HCT116 (cell line): ENCODE results near the gene CCDC112. TPM values are rescaled to one million over a fixed set of nuclear protein-coding genes. Genes with fewer than 3 reads are reported as not detected.
"Not testable (repeated sequence)": the region's sequence is repeated elsewhere in the genome, so short reads cannot be mapped to it uniquely, and the experiment has no call there.

Experiments used
- ATAC-seq: fragments of 200-7000 bp; cut with Tn5 transposase; 2 replicates; pipeline ENCODE4 v1.9.1; 2020; ENCODE audit warnings: mild to moderate bottlenecking, moderate library complexity
- BruUV-seq: library from RNA; stranded (reverse); fragments of 400-500 nt; replicated peaks from 2 replicates; lab custom pipeline; 2021; lab: Mats Ljungman, UMichigan
- CTCF ChIA-PET: fragments of 300-600 bp; sonication (Branson Sonifier 250); formaldehyde crosslinking; loops from one replicate; lab custom pipeline; 2021; ENCODE audit warnings: antibody characterized with exemption; lab: Charles Lee
- POLR2A ChIA-PET: fragments of 300-600, 350-600 bp; sonication (Branson Sonifier 250); formaldehyde crosslinking; loops from one replicate; lab custom pipeline; 2021; ENCODE audit warnings: antibody characterized with exemption; lab: Charles Lee
- RAD21 ChIA-PET, 2 experiments: fragments of 300-600 bp; sonication (Branson Sonifier 250); formaldehyde crosslinking; loops; one replicate each; lab custom pipeline; 2023; ENCODE audit warnings: low total read pairs in 2 of 2; ENCODE audit not compliant: uncharacterized antibody in 2 of 2, unreplicated experiment in 2 of 2, low non-redundant PET in 1 of 2; lab: Charles Lee
- DNase-seq: peaks from one replicate; pipeline ENCODE4 v3.0.0-alpha.2; 2010; ENCODE audit warnings: low read depth, low spot score
- H2AFZ ChIP-seq: fragments of 200-600 bp; shearing (Covaris generic), sonication (generic); 2 replicates; pipeline ENCODE4 v1.6.1; 2017; ENCODE audit warnings: low read depth, mixed run types, mixed read lengths, antibody characterized with exemption, low read length; ENCODE audit not compliant: poor library complexity, severe bottlenecking
- H3K27ac ChIP-seq: 2 replicates; pipeline ENCODE4 v1.5.1; 2012; ENCODE audit warnings: low read depth, low read length
- H3K27me3 ChIP-seq: fragments of 200-600 bp; sonication (generic); 2 replicates; pipeline ENCODE4 v1.6.1; 2016; ENCODE audit warnings: mixed run types, low read length, mixed read lengths; ENCODE audit not compliant: insufficient read depth
- H3K36me3 ChIP-seq, 2 experiments: fragments of 200-500 bp in 1 of 2; fragments of 200-600 bp in 1 of 2; sonication (Bioruptor generic) in 1 of 2; sonication (generic) in 1 of 2; 2 replicates each; pipeline versions ENCODE4 v1.5.1 to v1.6.1; 2014 to 2016; ENCODE audit warnings: low read length in 2 of 2, inconsistent platforms in 1 of 2, mixed read lengths in 1 of 2, mixed run types in 1 of 2; ENCODE audit not compliant: insufficient read depth in 2 of 2, control insufficient read depth in 1 of 2
- H3K4me1 ChIP-seq, 2 experiments: fragments of 200-600 bp in 1 of 2; sonication (generic) in 1 of 2; 2 replicates each; pipeline versions ENCODE4 v1.5.1 to v1.6.1; 2012 to 2017; ENCODE audit warnings: low read length in 2 of 2, inconsistent platforms in 1 of 2, mild to moderate bottlenecking in 1 of 2, mixed read lengths in 1 of 2, mixed run types in 1 of 2, moderate library complexity in 1 of 2; ENCODE audit not compliant: insufficient read depth in 2 of 2, control insufficient read depth in 1 of 2
- H3K4me2 ChIP-seq: fragments of 200-600 bp; sonication (generic); 2 replicates; pipeline ENCODE4 v1.6.1; 2017; ENCODE audit warnings: mixed run types, low read length, mixed read lengths
- H3K4me3 ChIP-seq, 2 experiments: fragments of 200-600 bp in 1 of 2; sonication (generic) in 1 of 2; replicated peaks in 1 of 2; 2 replicates each; pipeline ENCODE4 v1.5.1; 2011 to 2016; ENCODE audit warnings: low read length in 2 of 2, control low read depth in 1 of 2, low read depth in 1 of 2, mild to moderate bottlenecking in 1 of 2, mixed read lengths in 1 of 2, mixed run types in 1 of 2
- H3K79me2 ChIP-seq: fragments of 200-600 bp; sonication (generic); 2 replicates; pipeline ENCODE4 v1.6.1; 2017; ENCODE audit warnings: mild to moderate bottlenecking, mixed run types, low read length, moderate library complexity, mixed read lengths; ENCODE audit not compliant: insufficient read depth
- H3K9ac ChIP-seq: fragments of 200-600 bp; sonication (generic); 2 replicates; pipeline ENCODE4 v1.6.1; 2016; ENCODE audit warnings: low read length, mixed read lengths
- H3K9me2 ChIP-seq: fragments of 200-600 bp; sonication (generic), shearing (Covaris generic); 2 replicates; pipeline ENCODE4 v1.6.1; 2017; ENCODE audit warnings: mixed run types, mild to moderate bottlenecking, moderate library complexity; ENCODE audit not compliant: insufficient read depth
- H3K9me3 ChIP-seq, 2 experiments: fragments of 200-500 bp in 1 of 2; fragments of 200-600 bp in 1 of 2; sonication (Bioruptor generic) in 1 of 2; sonication (generic) in 1 of 2; 2 replicates each; pipeline ENCODE4 v1.6.1; 2014 to 2017; ENCODE audit warnings: low read length in 2 of 2, mixed read lengths in 2 of 2, inconsistent platforms in 1 of 2, low read depth in 1 of 2, mild to moderate bottlenecking in 1 of 2, mixed run types in 1 of 2, moderate library complexity in 1 of 2; ENCODE audit not compliant: control insufficient read depth in 1 of 2, insufficient read depth in 1 of 2
- H4K20me1 ChIP-seq: fragments of 200-600 bp; sonication (generic), shearing (Covaris generic); 2 replicates; pipeline ENCODE4 v1.6.1; 2017; ENCODE audit warnings: mixed run types, mild to moderate bottlenecking, moderate library complexity; ENCODE audit not compliant: insufficient read depth
- CBX3 ChIP-seq: IDR thresholded peaks from 2 replicates; pipeline ENCODE4 v1.6.1; 2012; ENCODE audit warnings: low read depth
- CEBPB ChIP-seq: IDR thresholded peaks from 2 replicates; pipeline ENCODE4 v1.6.1; 2012; ENCODE audit warnings: low read depth
- EZH2phosphoT487 ChIP-seq: fragments of 200-600 bp; IDR thresholded peaks from 2 replicates; pipeline ENCODE4 v1.6.1; 2018; ENCODE audit warnings: antibody characterized with exemption, borderline replicate concordance
- SP1 ChIP-seq: IDR thresholded peaks from 2 replicates; pipeline ENCODE4 v1.6.1; 2012; ENCODE audit warnings: low read depth
- SRF ChIP-seq: IDR thresholded peaks from 2 replicates; pipeline ENCODE4 v1.6.1; 2012; ENCODE audit warnings: low read depth
- ZNF274 ChIP-seq: fragments of 200-500 bp; sonication (Bioruptor generic); IDR thresholded peaks from 2 replicates; pipeline ENCODE4 v1.6.1; 2014; ENCODE audit warnings: mild to moderate bottlenecking, low read depth, low read length, inconsistent platforms
- intact Hi-C: fragments of 100-400 bp; cut with micrococcal nuclease; formaldehyde crosslinking; loops from 2 replicates; pipeline ENCODE4 v1.10.0; 2022
- total RNA-seq: library from RNA; stranded (reverse); gene quantifications from one replicate; pipeline ENCODE4 v1.2.1, GENCODE V29; 2021; ENCODE audit not compliant: unreplicated experiment
- TF ChIP-seq, protein P1 (sequence below): IDR thresholded peaks from 2 replicates; pipeline ENCODE4 v1.6.1; 2012
- TF ChIP-seq, protein P2 (sequence below), 3 experiments: fragments of 200-600 bp in 1 of 3; sonication (generic) in 1 of 3; IDR thresholded peaks in 2 of 3; conservative IDR thresholded peaks in 1 of 3; 2 replicates each; pipeline ENCODE4 v1.5.1; 2012 to 2017; ENCODE audit warnings: low read depth in 2 of 3, low read length in 2 of 3, antibody characterized with exemption in 1 of 3, borderline replicate concordance in 1 of 3, control low read depth in 1 of 3, mild to moderate bottlenecking in 1 of 3, mixed read lengths in 1 of 3, mixed run types in 1 of 3, moderate library complexity in 1 of 3; ENCODE audit not compliant: insufficient read depth in 1 of 3
- TF ChIP-seq, protein P3 (sequence below): IDR thresholded peaks from 2 replicates; pipeline ENCODE4 v1.6.1; 2011; ENCODE audit warnings: mild to moderate bottlenecking, low read length, moderate library complexity; ENCODE audit not compliant: insufficient replicate concordance; ENCODE audit errors: extremely low read depth
- TF ChIP-seq, protein P4 (sequence below): IDR thresholded peaks from 2 replicates; pipeline ENCODE4 v1.6.1; 2012; ENCODE audit warnings: low read depth

Gene CCDC112
- total RNA-seq, 1 experiment from 2014 or later = 13.7 TPM

DNA sequence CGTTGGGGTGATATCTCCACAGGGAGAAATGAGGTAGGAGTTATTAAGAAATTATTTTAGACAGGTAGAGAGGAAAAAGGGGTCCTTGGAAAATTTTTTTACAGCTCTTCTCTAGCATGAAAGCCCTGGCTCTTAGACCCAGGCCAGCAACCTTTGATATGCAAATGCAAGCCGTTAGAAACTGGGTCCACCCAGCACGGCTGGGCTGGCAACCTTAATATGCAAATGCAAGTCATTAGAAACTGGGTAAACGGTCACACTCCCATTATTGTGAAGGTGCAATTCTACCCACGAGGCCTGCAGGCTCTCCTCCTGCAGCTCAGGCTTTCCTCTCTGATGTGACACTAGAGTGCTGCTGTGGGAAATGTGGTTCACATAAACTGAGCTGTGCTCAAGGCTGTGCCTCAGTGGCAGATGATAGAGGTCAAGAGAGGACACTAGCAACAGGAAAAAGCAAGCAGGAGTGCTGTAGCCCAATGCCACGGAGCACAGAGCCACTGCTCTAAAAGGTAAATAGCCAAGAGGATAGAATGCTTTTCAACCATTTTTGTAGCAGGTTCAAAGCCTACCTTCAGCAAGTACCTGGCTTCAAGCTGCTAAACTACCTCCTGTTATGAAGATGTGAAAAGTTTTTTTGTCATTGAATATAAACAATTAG lies 32.3 kb upstream of the CCDC112 start:
- BruUV-seq, H3K9me2 ChIP-seq, H3K36me3 ChIP-seq, H3K4me1 ChIP-seq, H3K9ac ChIP-seq, H3K4me2 ChIP-seq, RAD21 ChIA-PET, intact Hi-C loops, CTCF ChIA-PET, DNase-seq, H3K27ac ChIP-seq, ATAC-seq, H3K9me3 ChIP-seq, H3K27me3 ChIP-seq, H3K79me2 ChIP-seq, POLR2A ChIA-PET, H4K20me1 ChIP-seq, H3K4me3 ChIP-seq, H2AFZ ChIP-seq: not testable (repeated sequence)

DNA sequence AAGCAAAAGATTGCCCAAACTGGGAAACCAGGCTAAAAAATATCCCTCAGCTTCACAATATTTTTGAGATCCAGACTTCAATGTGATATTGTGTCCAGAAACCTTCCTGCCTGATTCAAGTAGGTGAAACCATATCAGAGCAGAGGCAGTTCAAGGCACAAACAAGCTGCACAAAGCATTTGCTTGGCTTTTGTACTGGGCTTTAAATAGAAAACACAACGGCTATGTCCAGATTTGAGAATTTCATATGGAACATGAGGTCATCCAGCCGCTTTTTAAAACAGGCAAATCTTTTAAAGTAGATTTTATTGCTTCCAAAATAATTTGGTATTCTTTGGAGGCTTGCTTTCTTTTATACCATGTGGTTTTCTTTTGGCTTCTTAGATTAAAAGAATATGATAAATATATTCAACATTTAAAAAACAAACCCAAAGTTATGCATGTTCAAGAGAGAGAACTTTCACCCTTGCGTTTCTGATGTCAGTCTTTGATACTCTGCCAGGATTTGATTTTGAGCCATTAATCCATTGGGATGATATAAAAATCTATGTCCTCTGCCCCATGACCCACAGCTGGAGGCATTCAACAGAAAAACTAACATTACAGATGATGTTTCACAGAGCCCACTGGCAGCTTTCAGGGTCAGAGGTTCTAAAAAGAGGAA lies 29.0 kb upstream of the CCDC112 start:
- Histone ChIP-seq H3K9ac (no peak overlapping the region), H3K36me3 (no peaks in the 10 kb centered on the region), H4K20me1 (no peaks in the 10 kb centered on the region), H3K4me1 (peaks cover 0 to 6% of the 10 kb centered on the region in 2 experiments; a peak in 1 of 4 replicates), H3K4me2 (no peak overlapping the region), H3K9me2 (no peaks in the 10 kb centered on the region), H3K4me3 (no peak overlapping the region), H3K27ac (no peak overlapping the region), H3K9me3 (no peaks in the 10 kb centered on the region), H3K27me3 (no peaks in the 10 kb centered on the region), H2AFZ (no peak overlapping the region), H3K79me2 (no peaks in the 10 kb centered on the region)
- no peak for DNase-seq
- intact Hi-C loops = no loop called here
- no TSS peak for BruUV-seq
- RAD21 ChIA-PET = no interaction called here
- CTCF ChIA-PET = no interaction called here
- POLR2A ChIA-PET = no interaction called here
- no peak for ATAC-seq
- TF ChIP-seq SRF (no peak), CEBPB (no peak), SP1 (no peak), ZNF274 (no peak), CBX3 (no peak), EZH2phosphoT487 (no peak)
- TF ChIP-seq, protein P1, sequence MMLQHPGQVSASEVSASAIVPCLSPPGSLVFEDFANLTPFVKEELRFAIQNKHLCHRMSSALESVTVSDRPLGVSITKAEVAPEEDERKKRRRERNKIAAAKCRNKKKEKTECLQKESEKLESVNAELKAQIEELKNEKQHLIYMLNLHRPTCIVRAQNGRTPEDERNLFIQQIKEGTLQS = no peak
- TF ChIP-seq, protein P2, sequence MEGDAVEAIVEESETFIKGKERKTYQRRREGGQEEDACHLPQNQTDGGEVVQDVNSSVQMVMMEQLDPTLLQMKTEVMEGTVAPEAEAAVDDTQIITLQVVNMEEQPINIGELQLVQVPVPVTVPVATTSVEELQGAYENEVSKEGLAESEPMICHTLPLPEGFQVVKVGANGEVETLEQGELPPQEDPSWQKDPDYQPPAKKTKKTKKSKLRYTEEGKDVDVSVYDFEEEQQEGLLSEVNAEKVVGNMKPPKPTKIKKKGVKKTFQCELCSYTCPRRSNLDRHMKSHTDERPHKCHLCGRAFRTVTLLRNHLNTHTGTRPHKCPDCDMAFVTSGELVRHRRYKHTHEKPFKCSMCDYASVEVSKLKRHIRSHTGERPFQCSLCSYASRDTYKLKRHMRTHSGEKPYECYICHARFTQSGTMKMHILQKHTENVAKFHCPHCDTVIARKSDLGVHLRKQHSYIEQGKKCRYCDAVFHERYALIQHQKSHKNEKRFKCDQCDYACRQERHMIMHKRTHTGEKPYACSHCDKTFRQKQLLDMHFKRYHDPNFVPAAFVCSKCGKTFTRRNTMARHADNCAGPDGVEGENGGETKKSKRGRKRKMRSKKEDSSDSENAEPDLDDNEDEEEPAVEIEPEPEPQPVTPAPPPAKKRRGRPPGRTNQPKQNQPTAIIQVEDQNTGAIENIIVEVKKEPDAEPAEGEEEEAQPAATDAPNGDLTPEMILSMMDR (IDR thresholded peaks at IDR 0.05 in 2 of 3, conservative IDR thresholded peaks at IDR 0.05 in 1 of 3; ENCODE audit: borderline replicate concordance in 1 of 3, insufficient read depth in 1 of 3, low read depth in 2 of 3, low read length in 2 of 3) = no peak
- TF ChIP-seq, protein P3, sequence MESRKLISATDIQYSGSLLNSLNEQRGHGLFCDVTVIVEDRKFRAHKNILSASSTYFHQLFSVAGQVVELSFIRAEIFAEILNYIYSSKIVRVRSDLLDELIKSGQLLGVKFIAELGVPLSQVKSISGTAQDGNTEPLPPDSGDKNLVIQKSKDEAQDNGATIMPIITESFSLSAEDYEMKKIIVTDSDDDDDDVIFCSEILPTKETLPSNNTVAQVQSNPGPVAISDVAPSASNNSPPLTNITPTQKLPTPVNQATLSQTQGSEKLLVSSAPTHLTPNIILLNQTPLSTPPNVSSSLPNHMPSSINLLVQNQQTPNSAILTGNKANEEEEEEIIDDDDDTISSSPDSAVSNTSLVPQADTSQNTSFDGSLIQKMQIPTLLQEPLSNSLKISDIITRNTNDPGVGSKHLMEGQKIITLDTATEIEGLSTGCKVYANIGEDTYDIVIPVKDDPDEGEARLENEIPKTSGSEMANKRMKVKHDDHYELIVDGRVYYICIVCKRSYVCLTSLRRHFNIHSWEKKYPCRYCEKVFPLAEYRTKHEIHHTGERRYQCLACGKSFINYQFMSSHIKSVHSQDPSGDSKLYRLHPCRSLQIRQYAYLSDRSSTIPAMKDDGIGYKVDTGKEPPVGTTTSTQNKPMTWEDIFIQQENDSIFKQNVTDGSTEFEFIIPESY = no peak
- TF ChIP-seq, protein P4, sequence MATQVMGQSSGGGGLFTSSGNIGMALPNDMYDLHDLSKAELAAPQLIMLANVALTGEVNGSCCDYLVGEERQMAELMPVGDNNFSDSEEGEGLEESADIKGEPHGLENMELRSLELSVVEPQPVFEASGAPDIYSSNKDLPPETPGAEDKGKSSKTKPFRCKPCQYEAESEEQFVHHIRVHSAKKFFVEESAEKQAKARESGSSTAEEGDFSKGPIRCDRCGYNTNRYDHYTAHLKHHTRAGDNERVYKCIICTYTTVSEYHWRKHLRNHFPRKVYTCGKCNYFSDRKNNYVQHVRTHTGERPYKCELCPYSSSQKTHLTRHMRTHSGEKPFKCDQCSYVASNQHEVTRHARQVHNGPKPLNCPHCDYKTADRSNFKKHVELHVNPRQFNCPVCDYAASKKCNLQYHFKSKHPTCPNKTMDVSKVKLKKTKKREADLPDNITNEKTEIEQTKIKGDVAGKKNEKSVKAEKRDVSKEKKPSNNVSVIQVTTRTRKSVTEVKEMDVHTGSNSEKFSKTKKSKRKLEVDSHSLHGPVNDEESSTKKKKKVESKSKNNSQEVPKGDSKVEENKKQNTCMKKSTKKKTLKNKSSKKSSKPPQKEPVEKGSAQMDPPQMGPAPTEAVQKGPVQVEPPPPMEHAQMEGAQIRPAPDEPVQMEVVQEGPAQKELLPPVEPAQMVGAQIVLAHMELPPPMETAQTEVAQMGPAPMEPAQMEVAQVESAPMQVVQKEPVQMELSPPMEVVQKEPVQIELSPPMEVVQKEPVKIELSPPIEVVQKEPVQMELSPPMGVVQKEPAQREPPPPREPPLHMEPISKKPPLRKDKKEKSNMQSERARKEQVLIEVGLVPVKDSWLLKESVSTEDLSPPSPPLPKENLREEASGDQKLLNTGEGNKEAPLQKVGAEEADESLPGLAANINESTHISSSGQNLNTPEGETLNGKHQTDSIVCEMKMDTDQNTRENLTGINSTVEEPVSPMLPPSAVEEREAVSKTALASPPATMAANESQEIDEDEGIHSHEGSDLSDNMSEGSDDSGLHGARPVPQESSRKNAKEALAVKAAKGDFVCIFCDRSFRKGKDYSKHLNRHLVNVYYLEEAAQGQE = no peak
